ENCODE results near the gene HBE1.

DNA sequence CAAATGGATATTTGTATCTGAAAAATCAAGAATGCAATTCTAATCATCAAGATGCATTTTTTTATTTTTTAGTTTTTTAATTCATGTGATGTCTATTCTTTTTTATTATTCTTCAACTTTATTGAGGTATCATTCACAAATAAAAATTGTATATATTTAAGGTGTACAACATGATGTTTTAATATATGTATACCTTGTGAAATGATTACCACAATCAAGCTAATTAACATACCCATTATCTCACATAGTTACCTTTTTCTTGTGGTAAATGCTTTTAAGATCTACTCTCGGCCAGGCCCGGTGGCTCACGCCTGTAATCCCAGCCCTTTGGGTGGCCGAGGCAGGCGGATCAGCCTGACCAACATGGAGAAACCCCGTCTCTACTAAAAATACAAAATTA is 46.6 kb downstream of the HBE1 start:
- TF ChIP-seq, protein P1, sequence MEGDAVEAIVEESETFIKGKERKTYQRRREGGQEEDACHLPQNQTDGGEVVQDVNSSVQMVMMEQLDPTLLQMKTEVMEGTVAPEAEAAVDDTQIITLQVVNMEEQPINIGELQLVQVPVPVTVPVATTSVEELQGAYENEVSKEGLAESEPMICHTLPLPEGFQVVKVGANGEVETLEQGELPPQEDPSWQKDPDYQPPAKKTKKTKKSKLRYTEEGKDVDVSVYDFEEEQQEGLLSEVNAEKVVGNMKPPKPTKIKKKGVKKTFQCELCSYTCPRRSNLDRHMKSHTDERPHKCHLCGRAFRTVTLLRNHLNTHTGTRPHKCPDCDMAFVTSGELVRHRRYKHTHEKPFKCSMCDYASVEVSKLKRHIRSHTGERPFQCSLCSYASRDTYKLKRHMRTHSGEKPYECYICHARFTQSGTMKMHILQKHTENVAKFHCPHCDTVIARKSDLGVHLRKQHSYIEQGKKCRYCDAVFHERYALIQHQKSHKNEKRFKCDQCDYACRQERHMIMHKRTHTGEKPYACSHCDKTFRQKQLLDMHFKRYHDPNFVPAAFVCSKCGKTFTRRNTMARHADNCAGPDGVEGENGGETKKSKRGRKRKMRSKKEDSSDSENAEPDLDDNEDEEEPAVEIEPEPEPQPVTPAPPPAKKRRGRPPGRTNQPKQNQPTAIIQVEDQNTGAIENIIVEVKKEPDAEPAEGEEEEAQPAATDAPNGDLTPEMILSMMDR (IDR thresholded peaks at IDR 0.05) = no peak
- no peak for TF ChIP-seq POLR2A (IDR thresholded peaks at IDR 0.05)
